Thymus (tissue), 11 donors: Measurements from ENCODE around the gene SNX8. TPM values are rescaled to one million over a fixed set of nuclear protein-coding genes. Genes with fewer than 3 reads are reported as not detected.

Experiments used
- DNase-seq, 9 donors: peaks; one replicate each; pipeline ENCODE4 v3.0.0-alpha.2; 2013; ENCODE audit warnings: low spot score in 9 of 9, low read depth in 6 of 9, missing footprints in 1 of 9
- H3K27ac ChIP-seq, 2 donors: one replicate each; pipeline ENCODE4 v1.5.1; 2013; ENCODE audit warnings: control low read depth in 1 of 2, low read depth in 1 of 2, low read length in 1 of 2, mild to moderate bottlenecking in 1 of 2, moderate library complexity in 1 of 2
- H3K27me3 ChIP-seq, 2 donors: one replicate each; pipeline ENCODE4 v1.5.1; 2013; ENCODE audit warnings: low read length in 1 of 2; ENCODE audit not compliant: control insufficient read depth in 2 of 2, insufficient read depth in 1 of 2
- H3K36me3 ChIP-seq, 2 donors: one replicate each; pipeline ENCODE4 v1.5.1; 2013; ENCODE audit warnings: low read length in 1 of 2, mild to moderate bottlenecking in 1 of 2, moderate library complexity in 1 of 2; ENCODE audit not compliant: control insufficient read depth in 2 of 2, insufficient read depth in 2 of 2
- H3K4me1 ChIP-seq, 2 donors: one replicate each; pipeline ENCODE4 v1.5.1; 2013; ENCODE audit warnings: low read length in 2 of 2; ENCODE audit not compliant: control insufficient read depth in 2 of 2, insufficient read depth in 2 of 2
- H3K4me3 ChIP-seq, 2 donors: one replicate each; pipeline ENCODE4 v1.5.1; 2013; ENCODE audit warnings: low read length in 2 of 2, control low read depth in 1 of 2, mild to moderate bottlenecking in 1 of 2
- H3K9me3 ChIP-seq, 2 donors: one replicate each; pipeline ENCODE4 v1.5.1; 2013; ENCODE audit warnings: low read length in 1 of 2, mild to moderate bottlenecking in 1 of 2; ENCODE audit not compliant: control insufficient read depth in 2 of 2, insufficient read depth in 1 of 2
- whole genome bisulfite sequencing: extraction: QIAGEN DNeasy Blood & Tissue Kit; methylation state at CpG from one replicate; pipeline ENCODE4 v1.1.7; 2013; 5-methylcytosine and 5-hydroxymethylcytosine counted together
- polyA plus RNA-seq: library from polyadenylated mRNA; stranded (reverse); fragments of 200-250 nt; gene quantifications from one replicate; pipeline ENCODE4 v1.2.3, GENCODE V29; 2013
- total RNA-seq: library from RNA; stranded (reverse); fragments of 120-200 nt; gene quantifications from one replicate; pipeline ENCODE4 v1.2.4, GENCODE V29; 2013
- donor health status: healthy.

SNX8 gene
- total and polyA plus RNA-seq, 2 donors, result 10.4 to 25.9 TPM

DNA sequence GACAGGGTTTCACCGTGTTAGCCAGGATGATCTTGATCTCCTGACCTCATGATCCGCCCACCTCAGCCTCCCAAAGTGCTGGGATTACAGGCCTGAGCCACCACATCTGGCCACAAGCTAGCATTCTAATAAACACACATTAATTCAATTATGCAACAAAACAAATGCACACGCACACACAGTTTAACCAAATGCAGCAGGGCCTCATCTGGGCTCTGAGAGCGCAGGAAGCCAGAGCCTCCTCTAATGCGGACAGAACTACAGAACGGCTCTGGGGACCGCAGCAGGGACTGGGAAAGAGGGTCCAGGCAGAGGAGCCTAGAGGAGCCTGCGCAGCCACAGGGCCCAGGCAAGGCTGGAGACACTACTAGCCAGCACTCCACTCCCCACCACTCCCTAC is 85.3 kb downstream of the SNX8 start:
- no peak for DNase-seq
- Histone ChIP-seq H3K36me3 (peaks cover 59 to 62% of the 10 kb centered on the region in 2 donors), H3K27me3 (no peaks in the 10 kb centered on the region), H3K9me3 (peaks cover 0 to 4% of the 10 kb centered on the region in 2 donors), H3K27ac (no peak overlapping the region), H3K4me1 (peaks cover 8 to 24% of the 10 kb centered on the region in 2 donors), H3K4me3 (no peak overlapping the region)
- over 99% methylated on average over 8 of the region's 8 CpGs for whole genome bisulfite sequencing

DNA sequence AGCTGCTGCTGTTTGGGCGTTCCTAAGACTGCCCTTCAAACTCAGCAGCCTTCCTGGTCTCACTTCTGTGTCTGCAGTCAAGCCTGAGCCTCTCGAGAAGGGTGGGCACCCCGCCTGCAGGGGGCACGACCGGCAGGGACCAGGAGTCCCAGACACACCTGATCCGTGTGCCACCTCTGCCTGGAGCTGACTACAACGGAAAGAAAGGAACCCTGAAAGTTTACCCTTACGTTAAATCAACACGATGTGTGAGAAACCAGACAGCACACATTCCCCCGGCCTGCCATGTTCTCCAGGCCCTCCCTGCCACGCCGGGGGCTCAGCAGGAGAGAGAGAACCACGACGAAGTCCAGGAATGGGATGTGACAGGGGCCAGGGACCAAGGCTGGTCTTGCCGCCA is 86.5 kb downstream of the SNX8 start:
- WGBS, result 98% methylated on average over 15 of the region's 15 CpGs
- Histone ChIP-seq H3K27me3 (no peaks in the 10 kb centered on the region), H3K4me3 (no peak overlapping the region), H3K36me3 (peaks cover 68 to 71% of the 10 kb centered on the region in 2 donors), H3K9me3 (peaks cover 0 to 4% of the 10 kb centered on the region in 2 donors), H3K4me1 (peaks cover 5 to 17% of the 10 kb centered on the region in 2 donors), H3K27ac (no peak overlapping the region)
- no peak for DNase-seq

- H3K4me1 ChIP-seq, result peaks cover 0 to 5% of the 10 kb centered on the region in 2 donors
- no peaks in the 10 kb centered on the region for H3K27me3 ChIP-seq
- no peak for DNase-seq
- no peak overlapping the region for H3K4me3 ChIP-seq
- peaks cover 82 to 87% of the 10 kb centered on the region in 2 donors for H3K36me3 ChIP-seq
- H3K9me3 ChIP-seq, result peaks cover 0 to 4% of the 10 kb centered on the region in 2 donors
- 98% methylated on average over 13 of the region's 13 CpGs for WGBS
- H3K27ac ChIP-seq, result no peak overlapping the region
Measured at GRCh38 chr7:2225830-2226229, 88.4 kb downstream of the SNX8 start.

GRCh38 chr7:2225336-2225735 is 88.9 kb downstream of the SNX8 start:
- Histone ChIP-seq H3K27me3 (no peaks in the 10 kb centered on the region), H3K36me3 (peaks cover 82 to 90% of the 10 kb centered on the region in 2 donors), H3K27ac (no peak overlapping the region), H3K9me3 (peaks cover 0 to 4% of the 10 kb centered on the region in 2 donors), H3K4me3 (no peak overlapping the region), H3K4me1 (peaks cover 0 to 4% of the 10 kb centered on the region in 2 donors)
- 96% methylated on average over 14 of the region's 14 CpGs for WGBS
- DNase-seq, result no peak

GRCh38 chr7:2224934-2225333 is 89.3 kb downstream of the SNX8 start:
- Histone ChIP-seq H3K4me1 (no peaks in the 10 kb centered on the region), H3K27ac (no peak overlapping the region), H3K9me3 (peaks cover 0 to 4% of the 10 kb centered on the region in 2 donors), H3K36me3 (peaks cover 80 to 89% of the 10 kb centered on the region in 2 donors), H3K4me3 (no peak overlapping the region), H3K27me3 (no peaks in the 10 kb centered on the region)
- WGBS, result 83% methylated on average over 4 of the region's 4 CpGs
- no peak for DNase-seq

- WGBS, result 96% methylated on average over 13 of the region's 13 CpGs
- no peak for DNase-seq
- no peaks in the 10 kb centered on the region for H3K27me3 ChIP-seq
- peaks cover 76 to 89% of the 10 kb centered on the region in 2 donors for H3K36me3 ChIP-seq
- H3K27ac ChIP-seq, result no peak overlapping the region
- no peaks in the 10 kb centered on the region for H3K4me1 ChIP-seq
- H3K4me3 ChIP-seq, result no peak overlapping the region
- H3K9me3 ChIP-seq, result peaks cover 0 to 4% of the 10 kb centered on the region in 2 donors
Measured at GRCh38 chr7:2224491-2224928, 89.7 kb downstream of the SNX8 start.

- no peak overlapping the region for H3K27ac ChIP-seq
- no peak overlapping the region for H3K4me3 ChIP-seq
- WGBS, result 95% methylated on average over 17 of the region's 17 CpGs
- H3K4me1 ChIP-seq, result no peaks in the 10 kb centered on the region
- H3K27me3 ChIP-seq, result no peaks in the 10 kb centered on the region
- DNase-seq, result no peak
- H3K36me3 ChIP-seq, result peaks cover 77 to 94% of the 10 kb centered on the region in 2 donors
- peaks cover 0 to 4% of the 10 kb centered on the region in 2 donors for H3K9me3 ChIP-seq
Measured at GRCh38 chr7:2223321-2223720, 90.9 kb downstream of the SNX8 start.

DNA sequence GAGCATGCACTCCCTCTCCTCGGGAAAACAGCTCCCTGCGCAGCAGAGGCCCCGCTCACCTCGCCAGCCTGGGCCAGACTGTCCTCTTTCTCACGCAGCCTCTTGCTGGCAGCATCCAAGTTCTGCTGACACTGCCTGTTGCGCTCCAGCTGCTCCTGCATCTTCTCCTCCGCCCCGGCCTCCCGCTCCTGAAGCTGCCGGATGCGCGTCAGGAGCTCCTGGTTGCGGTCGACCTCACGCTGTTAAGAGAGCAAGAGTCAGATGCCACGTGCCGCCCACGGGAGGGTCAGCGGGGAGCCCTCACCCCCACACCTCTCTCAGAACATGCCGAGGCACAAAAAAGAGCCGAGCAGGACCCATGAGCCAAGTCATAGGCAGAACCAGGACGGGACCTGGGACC is 91.7 kb downstream of the SNX8 start:
- H3K36me3 ChIP-seq, result peaks cover 74 to 95% of the 10 kb centered on the region in 2 donors
- no peak overlapping the region for H3K4me3 ChIP-seq
- H3K27me3 ChIP-seq, result no peaks in the 10 kb centered on the region
- H3K4me1 ChIP-seq, result no peaks in the 10 kb centered on the region
- H3K27ac ChIP-seq, result no peak overlapping the region
- 97% methylated on average over 22 of the region's 22 CpGs for WGBS
- peaks cover 0 to 4% of the 10 kb centered on the region in 2 donors for H3K9me3 ChIP-seq
- no peak for DNase-seq

DNA sequence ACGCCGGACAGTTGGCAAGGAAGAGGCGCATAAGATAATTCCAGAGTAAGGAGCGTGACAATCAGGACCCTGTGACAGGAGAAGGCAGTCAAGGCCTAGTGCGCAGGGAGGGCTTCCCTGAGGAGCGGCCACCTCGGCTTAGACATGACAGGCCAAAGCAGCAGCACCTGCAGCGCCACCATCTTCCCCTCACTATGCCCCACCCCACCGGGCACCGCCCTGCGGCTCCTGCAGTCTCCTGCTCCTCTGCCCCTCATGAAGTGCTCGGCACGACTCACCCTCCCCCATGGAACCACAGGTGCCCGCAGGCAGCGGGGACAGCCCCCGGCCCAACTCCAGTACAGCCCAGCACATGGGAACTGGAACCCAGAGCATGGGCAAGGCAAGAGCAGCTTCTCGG is 93.3 kb downstream of the SNX8 start:
- H3K9me3 ChIP-seq, result no peaks in the 10 kb centered on the region
- H3K27me3 ChIP-seq, result no peaks in the 10 kb centered on the region
- no peak overlapping the region for H3K4me3 ChIP-seq
- no peaks in the 10 kb centered on the region for H3K4me1 ChIP-seq
- DNase-seq, result no peak
- peaks cover 77 to 96% of the 10 kb centered on the region in 2 donors for H3K36me3 ChIP-seq
- H3K27ac ChIP-seq, result no peak overlapping the region
- 92% methylated on average over 17 of the region's 17 CpGs for WGBS
